HG03432 (cell line): ENCODE results near the gene KCNK4.
"Not testable (repeated sequence)": the region's sequence is repeated elsewhere in the genome, so short reads cannot be mapped to it uniquely, and the experiment has no call there.

Experiments used
- ATAC-seq: cut with Tn5 transposase; IDR thresholded peaks from one replicate; pipeline ENCODE4 v1.9.1; 2021; ENCODE audit warnings: mild to moderate bottlenecking, moderate library complexity; ENCODE audit not compliant: unreplicated experiment

The KCNK4 gene

DNA sequence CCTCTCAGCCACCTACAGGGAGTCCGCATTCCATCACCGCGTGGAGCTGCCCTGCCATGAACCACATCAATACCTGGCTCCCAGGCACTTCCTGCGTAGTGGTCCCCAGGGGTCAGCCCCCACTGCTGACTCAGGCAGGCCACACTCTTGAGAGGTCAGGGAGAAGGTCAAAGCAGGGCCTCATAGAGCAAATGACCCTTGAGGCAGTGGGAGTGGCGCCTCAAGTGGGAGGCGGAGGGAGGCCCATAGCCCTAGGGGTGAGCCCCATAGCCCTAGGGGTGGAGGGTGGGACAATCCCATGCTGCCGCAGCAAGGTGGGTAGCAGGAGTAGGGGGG lies 31.8 kb downstream of the KCNK4 start:
- ATAC-seq = no peak

DNA sequence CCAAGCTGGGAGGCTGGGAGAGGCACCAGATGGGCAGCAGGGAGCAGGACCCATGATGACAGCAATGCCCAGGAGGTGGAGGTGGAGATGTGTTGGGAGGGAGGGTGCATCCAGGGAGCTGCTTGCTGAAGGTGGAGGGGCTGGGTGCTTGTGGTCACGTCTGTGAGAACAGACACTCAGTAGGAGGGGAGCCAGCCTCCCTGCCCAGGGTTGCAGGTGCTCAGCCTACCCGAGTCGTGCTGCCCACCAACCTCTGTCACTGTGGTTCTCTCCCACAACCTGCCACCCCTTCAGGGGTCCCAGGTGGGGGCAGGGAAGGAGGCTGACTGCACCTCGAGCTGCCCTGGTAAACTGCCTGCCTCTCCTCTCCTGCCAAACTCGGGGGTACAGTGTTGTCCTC lies 32.3 kb downstream of the KCNK4 start:
- no peak for ATAC-seq

DNA sequence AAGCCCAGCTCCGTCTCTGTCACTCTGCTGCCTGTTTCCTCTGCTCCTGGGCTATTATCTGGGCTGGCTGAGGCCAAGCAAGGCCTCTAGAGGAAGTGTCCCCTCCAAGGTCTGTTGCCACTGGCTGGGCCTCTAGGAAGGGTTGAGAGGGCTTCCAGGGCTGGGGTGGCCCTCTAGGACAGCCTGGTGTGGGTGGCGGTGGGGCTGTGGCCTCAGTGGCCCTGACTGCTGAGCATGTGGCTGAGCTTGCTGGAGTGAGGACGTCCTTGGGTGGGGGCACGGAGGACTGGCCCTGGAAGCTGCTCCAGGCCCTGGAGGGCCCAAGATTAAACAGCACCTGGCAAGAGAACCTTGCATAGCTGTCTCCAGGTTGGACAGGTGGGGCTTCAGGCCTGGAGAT lies 32.9 kb downstream of the KCNK4 start:
- ATAC-seq = not testable (repeated sequence)

DNA sequence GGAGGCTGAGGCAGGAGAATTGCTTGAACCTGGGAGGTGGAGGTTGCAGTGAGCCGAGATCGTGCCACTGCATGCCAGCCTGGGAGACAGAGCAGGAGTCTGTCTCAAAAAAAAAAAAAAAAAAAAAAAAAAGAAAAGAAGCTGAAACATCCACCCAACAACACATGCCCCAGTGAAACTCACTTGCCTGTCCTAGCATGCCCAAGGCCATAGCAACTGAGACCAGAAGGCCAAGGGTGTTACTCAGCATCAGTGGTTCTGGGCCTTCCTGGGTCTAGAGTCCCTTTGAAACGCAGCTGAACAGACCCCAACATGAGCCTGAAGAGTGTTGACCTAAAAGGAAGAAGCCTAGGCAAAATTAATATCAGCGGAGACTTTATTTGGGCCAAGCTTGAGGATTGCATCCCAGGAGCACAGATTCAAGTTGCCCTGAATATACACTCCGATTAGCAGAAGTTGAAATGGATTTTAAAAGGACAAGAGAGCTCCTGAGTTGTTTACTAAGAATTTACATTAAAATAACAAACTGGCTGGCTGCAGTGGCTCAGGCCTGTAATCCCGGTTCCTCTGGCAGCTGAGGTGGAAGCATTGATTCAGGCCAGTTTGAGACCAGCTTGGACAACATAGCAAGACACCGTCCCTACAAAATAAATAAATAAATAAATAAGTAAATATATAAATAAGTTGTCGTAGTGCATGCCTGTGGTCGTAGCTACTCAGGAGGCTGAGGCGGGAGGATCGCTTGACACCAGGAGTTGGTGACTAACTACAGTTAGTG lies 33.8 kb downstream of the KCNK4 start:
- ATAC-seq = no peak

DNA sequence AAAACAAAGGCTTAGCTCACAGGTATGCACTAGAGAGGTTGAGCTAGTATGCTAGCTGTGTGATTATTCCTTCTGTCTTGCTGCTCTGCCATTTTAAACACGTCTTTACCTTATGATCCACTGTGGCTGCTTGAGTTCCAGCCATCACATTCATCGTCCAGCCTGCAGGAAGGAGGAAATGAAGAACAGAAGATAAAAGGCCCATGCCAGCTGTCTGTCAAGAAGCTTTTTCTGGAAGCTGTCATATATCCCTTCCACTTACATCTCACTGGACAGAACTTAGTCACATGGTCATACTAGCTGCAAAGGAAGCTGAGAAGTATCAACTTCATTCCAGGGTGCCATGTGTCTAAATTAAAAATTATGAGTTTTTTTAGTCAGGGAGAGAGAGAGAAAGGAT lies 36.3 kb downstream of the KCNK4 start:
- no peak for ATAC-seq

DNA sequence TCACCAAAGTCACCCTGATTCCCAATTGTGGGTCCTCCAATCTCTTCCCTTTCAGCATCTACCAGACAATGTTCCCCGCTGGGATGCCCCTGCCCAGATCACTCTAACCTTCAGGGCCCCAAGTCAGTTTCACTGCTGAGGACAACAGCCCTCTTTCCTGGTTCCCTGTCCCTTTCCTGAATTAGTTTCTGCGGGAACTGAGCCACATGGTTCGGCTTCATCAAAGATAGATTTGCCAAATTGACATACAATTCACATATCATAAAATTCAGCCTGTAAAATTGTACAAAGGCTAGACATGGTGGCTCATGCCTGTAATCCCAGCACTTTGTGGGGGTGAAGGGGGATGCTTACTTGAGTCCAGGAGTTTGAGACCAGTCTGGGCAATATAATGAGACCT lies 36.9 kb downstream of the KCNK4 start:
- ATAC-seq = no peak

DNA sequence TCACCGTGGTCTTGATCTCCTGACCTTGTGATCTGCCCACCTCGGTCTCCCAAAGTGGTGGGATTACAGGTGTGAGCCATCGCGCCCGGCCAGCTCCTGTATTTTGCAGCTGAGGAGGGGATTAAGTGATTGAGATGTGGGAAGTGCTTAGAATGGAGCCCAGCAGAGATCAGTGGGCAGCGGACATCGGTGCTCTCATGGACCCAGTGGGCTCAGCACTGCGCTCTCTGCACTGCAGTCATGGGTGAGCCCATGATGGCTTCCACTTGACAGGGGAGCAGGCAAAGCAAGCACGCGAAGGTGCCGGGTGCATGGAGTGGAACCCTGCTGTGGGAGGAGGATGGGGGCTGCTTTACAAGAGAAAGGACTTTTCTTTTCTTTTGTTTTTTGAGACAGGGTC lies 39.8 kb downstream of the KCNK4 start:
- ATAC-seq = no peak

DNA sequence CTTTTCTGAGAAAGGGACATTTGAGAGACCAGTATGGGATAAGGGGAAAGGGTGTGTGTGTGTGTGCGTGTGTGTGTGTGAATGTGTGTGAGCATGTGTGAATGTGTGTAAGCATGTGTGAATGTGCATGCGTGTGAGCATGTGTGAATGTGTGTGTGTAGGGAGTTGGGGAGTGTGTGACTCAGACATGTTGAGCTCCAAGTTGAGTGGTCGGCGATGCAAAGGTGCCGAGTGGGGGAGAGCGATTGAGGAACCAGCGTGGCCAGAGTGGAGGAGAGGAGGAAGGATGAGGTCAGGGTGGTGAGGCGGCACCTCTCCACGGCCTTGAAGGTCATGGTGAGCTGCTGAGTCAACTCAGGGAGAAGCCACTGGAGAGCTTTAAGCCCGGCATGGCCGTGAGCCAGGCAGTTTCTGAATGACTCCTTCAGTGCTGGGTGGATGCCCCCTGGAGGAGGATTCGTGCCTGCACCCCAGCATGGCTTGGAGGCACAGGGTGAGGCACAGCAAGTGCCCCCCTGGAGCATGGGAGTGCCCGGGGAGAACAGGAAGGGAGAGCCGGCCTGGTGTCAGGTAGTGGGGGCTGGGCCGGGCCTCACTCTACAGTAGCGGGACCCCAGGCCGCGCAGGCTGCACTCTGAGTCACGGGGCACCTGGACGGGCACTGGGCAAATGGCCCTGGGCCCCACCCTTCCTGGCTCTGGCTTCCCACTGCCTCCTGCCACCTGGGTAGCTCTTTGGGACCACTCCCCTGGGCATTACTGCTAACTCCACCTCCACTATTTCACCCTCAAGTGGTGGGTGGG lies 40.7 kb downstream of the KCNK4 start:
- no peak for ATAC-seq

DNA sequence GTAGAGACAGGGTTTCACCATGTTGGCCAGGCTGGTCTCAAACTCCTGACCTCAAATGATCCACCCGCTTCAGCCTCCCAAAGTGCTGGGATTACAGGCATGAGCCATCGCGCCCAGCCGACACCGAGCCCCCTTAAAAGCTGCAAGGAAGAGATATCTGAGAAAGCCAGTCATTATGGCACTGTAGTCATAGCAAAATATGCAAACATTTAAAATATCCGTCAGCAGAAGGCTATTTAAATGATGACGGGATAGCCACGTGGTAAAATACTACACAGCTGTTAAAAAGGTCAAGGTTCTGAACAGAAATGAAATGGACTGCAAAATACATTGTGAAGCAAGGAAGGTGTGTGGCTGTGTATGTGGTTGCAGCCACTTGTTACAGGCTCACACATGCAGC lies 42.5 kb downstream of the KCNK4 start:
- ATAC-seq = no peak

DNA sequence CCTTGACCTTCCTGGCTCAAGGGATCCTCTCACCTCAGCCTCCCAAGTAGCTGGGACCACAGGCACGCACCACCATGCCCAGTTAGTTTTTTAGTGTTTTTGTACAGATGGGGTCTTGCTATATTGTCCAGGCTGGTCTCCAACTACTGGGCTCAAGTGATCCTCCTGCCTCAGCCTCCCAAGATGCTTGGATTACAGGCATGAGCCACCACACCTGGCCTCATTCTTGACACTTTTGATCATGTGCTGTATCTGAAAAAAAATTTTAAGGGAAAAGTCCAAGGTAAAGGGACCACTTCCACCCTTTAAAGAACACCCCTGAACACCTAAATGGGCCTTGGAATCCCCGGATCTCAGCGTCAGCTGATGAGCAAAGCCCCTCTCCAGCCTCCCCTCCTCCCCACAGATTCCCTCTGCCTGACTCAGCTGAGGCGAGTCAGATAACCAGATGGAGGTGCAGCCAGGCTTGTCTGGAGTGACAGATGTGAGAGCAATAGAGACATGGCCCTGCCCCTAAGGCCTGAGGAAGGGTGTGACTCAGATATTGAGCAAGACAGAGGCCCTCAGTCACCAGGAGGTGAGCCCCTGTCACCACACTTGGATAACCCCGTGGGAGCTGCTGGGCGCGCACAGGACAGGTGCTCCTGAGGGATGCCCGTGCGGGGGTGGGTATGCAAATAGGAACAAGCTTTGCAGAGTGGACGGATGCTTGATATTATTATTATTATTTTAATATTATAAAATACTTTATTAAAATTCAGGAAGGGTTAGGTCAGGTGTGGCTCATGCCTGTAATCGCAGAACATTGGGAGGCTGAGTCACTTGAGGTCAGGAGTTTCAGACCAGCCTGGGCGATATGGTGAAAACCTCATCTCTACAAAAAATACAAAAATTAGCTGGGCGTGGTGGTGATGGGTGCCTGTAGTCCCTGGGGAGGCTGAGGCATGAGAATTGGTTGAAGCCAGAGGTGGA lies 43.9 kb downstream of the KCNK4 start:
- peak; percentile 83 for ATAC-seq

DNA sequence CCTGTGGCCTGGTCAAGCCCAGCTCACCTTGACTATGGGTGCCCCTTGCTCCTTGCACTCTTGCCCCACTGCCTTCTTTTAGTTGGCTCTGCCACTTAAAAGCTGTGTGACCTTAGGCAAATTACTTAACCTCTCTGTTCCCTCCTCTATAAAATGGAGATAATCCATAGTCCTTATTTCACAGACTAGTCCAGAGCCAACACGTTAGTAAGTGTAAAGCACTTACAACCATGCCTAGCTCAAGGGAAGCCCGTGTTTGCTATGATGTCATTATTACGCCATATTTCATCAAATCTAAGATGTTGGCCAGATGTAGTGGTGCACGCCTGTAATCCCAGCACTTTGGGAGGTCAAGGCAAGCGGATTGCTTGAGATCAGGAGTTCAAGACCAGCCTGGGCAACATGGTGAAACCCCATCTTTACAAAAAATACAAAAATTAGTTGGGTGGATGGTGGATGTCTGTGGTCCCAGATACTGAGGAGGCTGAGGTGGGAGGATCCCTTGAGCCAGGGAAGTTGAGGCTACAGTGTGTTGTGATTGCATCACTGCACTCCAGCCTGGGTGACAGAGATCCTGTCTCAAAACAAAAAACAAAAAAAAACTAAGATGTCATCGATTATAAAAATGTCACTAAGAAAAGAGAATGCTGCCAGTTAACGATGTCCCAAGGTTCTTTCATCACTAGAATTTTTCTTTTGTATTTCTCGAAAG lies 46.6 kb downstream of the KCNK4 start:
- no peak for ATAC-seq

DNA sequence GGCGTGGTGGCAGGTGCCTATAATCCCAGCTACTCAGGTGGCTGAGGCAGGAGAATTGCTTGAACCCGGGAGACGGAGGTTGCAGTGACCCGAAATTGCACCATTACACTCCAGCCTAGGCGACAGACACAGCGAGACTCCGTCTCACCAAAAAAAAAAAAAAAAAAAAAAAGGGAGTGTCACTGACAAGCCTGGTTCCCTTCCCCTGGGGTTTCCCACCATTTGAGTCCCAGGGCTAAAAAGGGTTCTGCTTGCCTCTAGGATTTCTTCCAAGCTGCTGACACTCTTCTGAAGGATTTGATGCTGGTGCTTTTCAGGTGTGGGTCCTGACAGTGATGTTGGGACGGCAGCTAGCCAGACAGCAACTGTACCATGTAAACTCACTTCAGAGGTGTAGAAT lies 47.6 kb downstream of the KCNK4 start:
- ATAC-seq = no peak

DNA sequence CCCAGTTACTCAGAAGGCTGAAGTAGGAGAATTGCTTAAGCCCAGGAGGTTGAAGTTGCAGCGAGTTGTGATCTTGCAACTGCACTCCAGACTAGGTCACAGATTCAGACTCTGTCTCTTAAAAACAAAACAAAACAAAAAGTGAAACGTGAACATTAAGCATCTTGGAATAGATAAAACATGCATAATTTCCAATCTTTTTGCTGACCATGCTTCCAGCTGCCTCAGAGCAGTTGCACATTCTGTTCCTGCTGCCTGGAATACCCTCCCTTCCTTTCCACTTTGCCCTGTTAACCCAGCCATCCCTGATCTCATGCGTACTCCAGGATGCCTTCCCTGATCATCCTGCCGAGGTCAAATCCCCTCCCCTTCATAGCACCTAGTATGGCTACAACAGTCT lies 48.2 kb downstream of the KCNK4 start:
- ATAC-seq = no peak

DNA sequence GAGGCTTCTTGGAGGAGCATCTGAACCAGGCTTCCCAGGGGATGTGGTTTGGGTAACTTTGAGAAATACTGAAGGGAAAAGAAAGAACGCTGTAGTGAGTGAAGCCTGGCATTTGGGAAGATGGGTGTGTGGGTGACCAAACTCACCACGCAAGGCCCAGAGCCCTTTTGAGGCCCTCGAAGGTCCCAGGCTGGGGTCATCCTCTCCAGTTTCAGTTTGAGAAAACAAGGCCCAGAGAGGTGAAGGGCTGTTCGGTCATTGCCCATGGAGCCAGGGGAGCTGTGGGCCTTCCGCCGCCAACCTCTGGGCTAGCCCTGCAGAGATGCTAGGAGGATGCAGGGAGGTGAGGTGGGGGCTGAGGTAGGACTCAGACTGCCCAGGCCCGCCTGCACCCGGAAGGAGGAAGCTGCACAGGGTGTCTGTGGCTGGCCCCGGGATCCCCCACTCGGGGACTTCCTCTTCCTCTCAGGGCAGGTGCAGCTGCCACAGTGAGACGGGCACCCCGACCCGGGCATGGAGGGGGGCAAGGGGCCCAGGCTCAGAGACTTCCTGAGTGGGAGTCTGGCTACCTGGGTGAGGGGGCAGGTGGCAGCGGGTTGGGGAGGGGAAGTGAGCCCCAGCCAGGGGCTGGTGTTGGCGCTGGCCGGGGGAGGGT lies 48.8 kb downstream of the KCNK4 start, which contains the start of gene CCDC88B:
Gene CCDC88B, plus strand, starts transcription at position 451 of the 655 bp plus-strand sequence. Its CDS starts 63 bp downstream, at position 514.
- ATAC-seq = peak; percentile 53

DNA sequence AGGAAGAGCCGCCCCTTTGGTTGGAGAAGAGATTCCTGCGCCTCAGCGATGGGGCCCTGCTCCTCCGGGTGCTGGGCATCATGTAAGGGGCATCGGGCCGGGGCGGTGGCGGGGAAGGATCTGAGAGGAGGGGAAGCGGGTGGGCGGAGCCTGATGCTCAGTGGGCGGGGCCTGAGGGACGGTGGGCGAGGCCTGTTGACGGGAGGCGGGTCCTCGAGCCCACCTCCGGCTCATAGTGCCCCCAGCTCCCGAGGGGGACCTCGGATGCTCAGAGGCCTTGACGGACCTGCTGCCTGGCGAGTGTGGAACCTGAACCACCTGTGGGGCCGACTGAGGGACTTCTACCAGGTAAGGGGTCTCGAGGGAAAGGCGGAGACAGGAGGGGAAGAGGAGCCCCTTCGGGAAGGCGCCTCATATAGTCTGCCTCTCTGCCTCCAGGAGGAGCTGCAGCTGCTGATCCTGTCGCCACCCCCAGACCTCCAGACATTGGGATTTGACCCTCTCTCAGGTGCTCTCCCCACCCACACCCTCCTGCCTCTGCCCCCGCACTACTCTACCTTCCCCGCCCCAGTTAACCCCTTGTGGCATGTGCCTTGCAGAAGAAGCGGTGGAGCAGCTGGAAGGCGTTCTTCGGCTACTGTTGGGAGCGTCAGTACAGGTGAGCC lies 49.7 kb downstream of the KCNK4 start:
- peak; percentile 39 for ATAC-seq

DNA sequence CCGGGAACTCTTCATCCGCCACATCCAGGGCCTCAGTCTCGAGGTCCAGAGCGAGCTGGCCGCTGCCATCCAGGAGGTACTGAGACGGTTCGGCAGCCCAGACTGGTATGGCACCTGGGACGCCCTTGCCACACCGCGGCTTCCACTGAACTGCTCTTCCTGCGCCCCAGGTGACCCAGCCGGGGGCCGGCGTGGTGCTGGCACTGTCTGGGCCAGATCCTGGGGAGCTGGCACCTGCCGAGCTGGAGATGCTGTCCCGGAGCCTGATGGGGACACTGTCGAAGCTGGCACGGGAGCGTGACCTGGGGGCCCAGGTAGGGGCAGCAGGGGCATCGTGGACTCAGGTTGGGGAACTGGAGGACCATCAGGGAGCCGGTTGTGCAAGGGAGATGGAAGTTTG lies 50.3 kb downstream of the KCNK4 start:
- ATAC-seq = no peak

DNA sequence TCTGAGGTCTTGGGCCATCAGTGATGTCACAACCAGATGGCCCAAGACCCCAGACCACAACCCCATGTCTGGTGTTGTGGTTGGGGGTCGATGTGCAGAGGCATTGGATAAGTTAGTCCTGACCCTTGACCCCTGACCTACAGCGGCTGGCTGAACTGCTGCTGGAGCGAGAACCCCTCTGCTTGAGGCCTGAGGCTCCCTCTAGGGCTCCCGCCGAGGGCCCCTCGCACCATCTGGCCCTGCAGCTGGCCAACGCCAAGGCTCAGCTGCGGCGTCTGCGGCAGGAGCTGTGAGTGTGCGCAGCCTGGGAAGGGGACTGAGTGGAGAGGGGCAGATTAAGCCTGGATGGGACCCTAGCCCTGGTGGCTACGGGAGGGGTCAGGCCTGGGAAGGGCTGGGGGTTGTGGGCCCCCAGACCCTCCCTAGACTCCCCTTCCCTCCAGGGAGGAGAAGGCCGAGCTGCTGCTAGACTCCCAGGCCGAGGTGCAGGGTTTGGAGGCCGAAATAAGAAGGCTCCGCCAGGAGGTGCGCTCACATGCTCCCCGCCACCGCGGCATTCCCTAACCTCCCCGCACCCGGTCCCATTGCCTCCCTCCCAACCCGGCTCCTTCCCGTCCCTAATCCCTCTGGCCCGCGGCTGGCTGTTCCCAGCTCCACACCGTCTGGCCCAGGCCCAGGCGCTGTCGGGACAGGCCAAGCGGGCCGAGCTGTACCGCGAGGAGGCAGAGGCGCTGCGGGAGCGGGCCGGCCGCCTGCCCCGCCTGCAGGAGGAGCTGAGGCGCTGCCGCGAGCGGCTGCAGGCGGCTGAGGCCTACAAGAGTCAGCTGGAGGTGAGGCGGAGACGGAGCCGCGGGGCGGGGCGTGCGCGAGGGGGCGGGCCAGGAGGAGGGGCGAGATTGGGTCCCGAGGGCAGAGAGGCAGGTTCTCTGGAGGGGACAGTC lies 51.0 kb downstream of the KCNK4 start:
- peak; percentile 56 for ATAC-seq
